HG02884 (cell line): ENCODE data around the gene SLC8B1.

Experiments
- ATAC-seq: cut with Tn5 transposase; IDR thresholded peaks from one replicate; pipeline ENCODE4 v1.9.1; 2021; ENCODE audit warnings: mild to moderate bottlenecking, moderate library complexity; ENCODE audit not compliant: unreplicated experiment

Gene SLC8B1

GRCh38 chr12:113296557-113297213, 38.2 kb downstream of the SLC8B1 start:
- no peak for ATAC-seq

GRCh38 chr12:113295886-113296556, 38.9 kb downstream of the SLC8B1 start:
- ATAC-seq = no peak

DNA sequence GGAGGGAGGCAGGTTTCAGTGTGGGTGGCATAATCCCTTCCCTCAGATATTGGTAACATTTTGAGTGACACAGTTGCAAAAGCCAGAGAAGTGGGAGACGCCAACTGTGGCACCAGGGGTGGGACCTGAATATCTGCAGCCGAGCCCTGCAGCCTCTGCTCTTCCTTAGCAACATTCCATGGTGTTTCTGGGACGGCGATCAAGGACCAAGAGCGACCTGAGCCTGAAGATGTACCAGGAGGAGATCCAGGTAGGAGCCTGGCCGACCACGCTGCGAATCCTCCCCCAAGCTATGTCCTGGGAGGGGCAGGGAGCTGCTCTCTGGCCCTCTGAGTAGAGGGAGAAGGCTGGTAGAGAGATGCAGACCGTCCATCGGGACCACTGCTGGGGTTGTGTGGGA, 41.8 kb downstream of the SLC8B1 start:
- ATAC-seq = no peak

DNA sequence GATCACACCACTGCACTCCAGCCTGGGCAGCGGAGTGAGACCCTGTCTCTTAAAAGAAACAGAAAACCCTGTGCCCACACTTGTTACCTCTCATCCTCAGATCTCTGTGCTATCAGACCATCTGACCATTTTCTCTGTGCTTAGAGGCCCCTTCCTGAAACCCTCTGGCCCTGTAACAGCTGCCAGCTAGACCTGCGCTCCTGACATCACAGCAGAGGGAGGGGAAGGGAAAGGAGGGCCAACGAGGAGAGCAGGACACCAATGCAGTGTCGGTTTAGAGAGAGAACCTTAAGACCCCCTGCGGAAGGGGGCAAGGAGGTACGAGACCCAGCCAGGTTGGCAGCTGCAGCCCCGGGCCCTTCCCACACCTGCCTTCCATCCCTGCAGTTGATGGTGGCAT, 42.4 kb downstream of the SLC8B1 start:
- no peak for ATAC-seq

- no peak for ATAC-seq
Measured at GRCh38 chr12:113292091-113292490, 42.8 kb downstream of the SLC8B1 start.

DNA sequence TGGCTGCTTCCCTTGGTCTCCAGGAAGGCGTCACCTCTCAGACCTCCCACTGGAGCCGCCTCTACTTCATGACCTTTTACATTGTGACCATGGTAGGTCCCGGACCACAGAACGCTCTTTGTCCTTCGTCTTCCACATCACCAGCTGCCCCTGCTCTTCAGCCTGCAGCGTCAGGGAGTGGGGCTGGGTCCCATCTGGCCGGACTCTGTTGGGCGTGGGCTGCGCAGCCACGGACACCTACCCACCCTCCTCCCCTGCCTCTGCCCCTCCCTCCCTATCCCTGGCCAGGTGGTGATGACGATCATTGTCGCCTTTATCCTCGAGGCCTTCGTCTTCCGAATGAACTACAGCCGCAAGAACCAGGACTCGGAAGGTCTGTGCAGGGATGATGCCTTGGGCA, 43.3 kb downstream of the SLC8B1 start:
- no peak for ATAC-seq

DNA sequence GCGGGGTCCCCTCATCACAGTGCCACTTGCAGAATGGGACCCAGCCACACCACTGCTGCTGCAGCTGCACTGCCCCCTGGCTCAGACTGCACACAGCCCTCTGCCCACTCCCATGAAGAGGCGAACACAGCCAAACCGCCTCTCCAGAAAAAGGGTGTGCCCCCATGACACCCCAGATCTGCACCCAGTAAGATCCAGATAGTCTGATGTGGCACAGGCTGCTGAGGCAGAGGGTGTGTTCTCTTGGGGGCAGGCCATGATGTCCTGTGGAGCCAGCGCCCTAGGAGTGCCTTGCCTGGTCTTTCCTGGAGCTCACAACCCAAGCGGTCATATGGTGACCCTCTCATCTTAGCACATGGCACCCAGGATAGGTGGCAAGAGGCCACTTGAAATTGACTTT, 44.4 kb downstream of the SLC8B1 start:
- no peak for ATAC-seq

GRCh38 chr12:113289361-113289760, 45.5 kb downstream of the SLC8B1 start:
- ATAC-seq = no peak

- ATAC-seq = no peak
Measured at GRCh38 chr12:113287899-113288282, 47.0 kb downstream of the SLC8B1 start.

- no peak for ATAC-seq
Measured at GRCh38 chr12:113287146-113287898, 47.6 kb downstream of the SLC8B1 start.

- ATAC-seq = no peak
Measured at GRCh38 chr12:113286712-113287111, 48.2 kb downstream of the SLC8B1 start.

- ATAC-seq = no peak
Measured at GRCh38 chr12:113285679-113286610, 49.0 kb downstream of the SLC8B1 start.

DNA sequence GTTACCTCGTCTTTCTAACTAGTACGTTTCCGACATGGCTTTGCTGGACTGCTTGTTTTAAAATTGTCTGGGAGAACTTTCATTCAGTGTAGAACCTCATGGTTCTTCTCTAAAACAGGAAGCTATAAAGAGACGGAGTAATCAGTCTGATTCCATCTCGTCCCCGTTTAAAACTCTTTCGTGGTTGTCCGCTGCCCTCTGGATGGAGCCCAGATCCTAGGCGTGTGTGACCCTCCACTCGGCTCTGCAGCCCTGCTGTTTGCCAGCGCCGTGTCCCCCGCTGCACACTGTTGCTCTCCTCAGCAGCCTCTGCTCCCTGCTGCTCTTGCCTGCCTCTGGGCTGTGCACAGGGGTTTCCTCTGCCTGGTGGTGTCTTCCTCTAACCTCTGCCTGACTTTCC, 50.2 kb downstream of the SLC8B1 start:
- no peak for ATAC-seq

- ATAC-seq = no peak
Measured at GRCh38 chr12:113278633-113279032, 56.3 kb downstream of the SLC8B1 start.

DNA sequence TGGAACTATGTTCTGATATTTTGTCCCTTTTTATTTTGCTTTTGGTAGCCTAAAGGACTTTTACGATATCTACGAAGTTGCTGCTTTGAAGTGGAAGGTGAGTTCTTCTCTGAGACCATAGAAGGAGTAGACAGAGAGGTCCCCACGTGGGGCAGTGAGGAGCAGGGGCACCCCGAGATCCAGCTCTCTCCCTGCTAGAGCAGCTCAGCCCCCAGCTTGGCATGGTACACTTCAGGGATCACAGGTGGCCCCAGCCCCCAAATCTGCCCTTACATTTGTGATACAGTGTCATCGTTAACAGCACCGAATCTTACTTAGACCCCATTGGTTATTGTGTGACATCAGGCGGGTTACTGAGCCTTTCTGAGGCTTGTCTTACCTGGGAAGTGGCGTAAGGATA, 56.8 kb downstream of the SLC8B1 start:
- no peak for ATAC-seq

DNA sequence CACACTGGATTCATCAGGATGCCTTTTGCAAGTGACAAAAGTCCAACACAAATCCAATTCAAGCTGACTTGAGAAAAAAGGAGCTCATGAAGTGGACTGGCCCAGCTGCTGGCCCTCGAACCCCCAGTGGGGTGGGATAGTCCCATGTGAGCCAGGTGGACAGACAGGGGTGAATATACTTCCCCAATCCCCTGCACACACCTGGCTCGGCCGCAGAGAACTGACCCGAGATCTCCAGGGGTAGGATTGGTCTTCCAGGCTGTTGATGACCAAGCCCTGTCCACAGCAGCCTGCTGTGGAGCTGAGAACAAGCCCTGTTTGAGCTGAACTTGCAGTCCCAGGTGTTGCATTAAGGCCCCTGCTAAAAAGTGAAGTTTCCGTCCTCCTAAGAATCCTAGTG, 57.4 kb downstream of the SLC8B1 start:
- ATAC-seq = no peak

- ATAC-seq = no peak
Measured at GRCh38 chr12:113276946-113277500, 57.9 kb downstream of the SLC8B1 start.

GRCh38 chr12:113276306-113276705, 58.6 kb downstream of the SLC8B1 start:
- no peak for ATAC-seq

GRCh38 chr12:113274848-113275247, 60.1 kb downstream of the SLC8B1 start:
- no peak for ATAC-seq

- ATAC-seq = no peak
Measured at GRCh38 chr12:113273053-113273725, 61.7 kb downstream of the SLC8B1 start.
